Left ventricle myocardium superior (tissue), 1 donor: ENCODE measurements around the gene VOPP1. TPM values are rescaled to one million over a fixed set of nuclear protein-coding genes. Genes with fewer than 3 reads are reported as not detected.

Source experiments
- ATAC-seq: fragments of 200-7000 bp; cut with Tn5 transposase; one replicate; pipeline ENCODE4 v1.9.1; 2020; ENCODE audit warnings: mild to moderate bottlenecking, moderate library complexity
- DNase-seq: peaks from one replicate; pipeline ENCODE4 v3.0.0-alpha.2; 2020
- intact Hi-C: fragments of 100-400 bp; cut with micrococcal nuclease; formaldehyde crosslinking; loops from one replicate; pipeline ENCODE4 v1.11.0; 2022
- total RNA-seq: library from RNA; stranded (reverse); fragmentation: NEBNext Ultra II Directional; extraction: Animal tissue kit (Norgen Biotek cat#: 25700); gene quantifications from one replicate; pipeline ENCODE4 v1.2.1, GENCODE V29; 2021
- donor health status: DM: no; HTN: yes; CAD: no; lungs with severe emphysema.

The VOPP1 gene
- total RNA-seq, 1 donor from 2014 or later, result 23.4 TPM

DNA sequence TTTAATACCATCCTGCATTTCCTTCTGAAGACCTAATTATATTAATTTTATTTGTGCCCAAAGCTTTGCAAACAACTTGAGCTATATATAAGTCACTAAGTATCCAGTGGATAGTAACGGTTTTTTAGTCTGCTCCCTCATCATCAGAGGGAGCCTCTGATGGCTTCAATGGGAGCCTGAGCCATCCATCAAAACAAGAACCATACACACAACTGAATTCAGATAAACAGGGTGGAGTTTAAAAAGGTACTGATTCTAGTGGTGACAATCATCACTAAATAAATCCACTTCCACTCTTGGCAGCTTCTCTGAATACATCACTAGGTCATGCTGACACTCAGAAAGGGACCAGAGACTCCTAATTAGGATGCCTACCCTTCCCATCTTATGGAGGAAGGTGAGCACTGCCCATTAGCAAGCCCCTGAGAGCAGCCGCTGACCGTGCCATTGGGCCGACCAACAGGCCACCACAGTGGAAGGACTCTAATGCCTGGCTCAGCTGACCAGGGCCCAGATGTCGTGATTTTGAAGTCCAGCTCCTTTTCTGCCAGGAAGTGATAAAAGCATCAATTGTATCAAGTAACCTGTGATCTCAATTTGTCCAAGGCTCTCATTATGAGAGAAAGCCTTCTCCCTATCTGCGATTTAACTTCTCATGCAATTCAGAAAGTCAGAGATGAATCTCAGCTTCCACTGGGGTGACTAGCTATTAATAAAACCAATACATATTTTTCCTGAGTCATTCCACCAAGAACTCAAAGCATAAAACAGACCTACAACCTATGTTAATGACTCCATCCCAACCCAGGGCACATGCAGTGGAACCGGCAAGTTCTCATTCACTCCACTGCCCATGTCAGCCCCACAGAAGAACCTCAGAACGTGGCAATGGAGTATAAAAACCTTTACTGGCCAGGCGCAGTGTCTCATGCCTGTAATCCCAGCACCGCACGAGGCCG, 13.1 kb downstream of the VOPP1 start:
- intact Hi-C loops, result no loop called here
- no peak for ATAC-seq
- DNase-seq, result no peak

DNA sequence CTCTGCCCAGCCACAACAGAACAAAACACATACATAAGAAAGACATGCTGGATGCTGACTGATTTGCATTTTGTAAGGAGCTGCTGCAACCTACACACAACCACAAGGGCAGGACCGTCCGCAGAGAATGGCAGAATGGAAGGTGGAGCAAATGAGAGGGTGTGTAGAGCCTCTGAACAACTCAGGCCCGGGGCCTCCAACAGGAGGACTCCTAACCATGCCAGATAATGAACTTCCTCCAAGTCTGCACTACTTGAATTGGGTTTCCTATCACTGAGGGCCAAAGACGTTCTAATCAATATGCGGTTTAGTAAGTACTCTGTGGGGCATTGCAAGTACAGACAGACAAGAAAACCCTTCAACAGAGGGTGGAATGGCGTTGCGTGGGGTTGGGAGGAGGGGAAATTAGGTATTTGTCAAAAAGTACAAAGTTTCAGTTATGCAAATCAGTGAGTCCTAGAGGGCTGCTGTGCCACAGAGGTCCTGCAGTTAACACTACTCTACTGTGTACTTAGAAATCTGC, 14.6 kb downstream of the VOPP1 start:
- DNase-seq (no peak), ATAC-seq (no peak)
- intact Hi-C loops, result no loop called here

DNA sequence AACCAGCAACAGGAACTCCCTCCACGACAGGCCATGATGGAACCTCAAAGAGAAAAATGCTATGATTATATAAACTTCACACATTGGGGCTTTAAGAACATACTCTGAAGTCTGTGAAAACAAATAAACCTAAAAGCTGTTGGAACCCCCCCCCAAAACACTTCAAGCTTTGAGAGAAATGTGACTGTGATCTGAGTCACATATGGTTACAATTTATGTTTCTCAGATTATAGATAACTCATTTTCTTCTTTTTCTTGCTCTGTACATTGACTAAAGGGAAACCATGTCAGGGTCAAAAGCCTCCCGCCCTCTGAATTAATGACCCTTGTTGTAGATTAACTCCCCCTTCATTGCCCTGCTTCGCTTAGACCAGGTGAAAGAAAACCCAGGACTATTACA, 15.8 kb downstream of the VOPP1 start:
- intact Hi-C loops, result no loop called here
- ATAC-seq (no peak), DNase-seq (no peak)

DNA sequence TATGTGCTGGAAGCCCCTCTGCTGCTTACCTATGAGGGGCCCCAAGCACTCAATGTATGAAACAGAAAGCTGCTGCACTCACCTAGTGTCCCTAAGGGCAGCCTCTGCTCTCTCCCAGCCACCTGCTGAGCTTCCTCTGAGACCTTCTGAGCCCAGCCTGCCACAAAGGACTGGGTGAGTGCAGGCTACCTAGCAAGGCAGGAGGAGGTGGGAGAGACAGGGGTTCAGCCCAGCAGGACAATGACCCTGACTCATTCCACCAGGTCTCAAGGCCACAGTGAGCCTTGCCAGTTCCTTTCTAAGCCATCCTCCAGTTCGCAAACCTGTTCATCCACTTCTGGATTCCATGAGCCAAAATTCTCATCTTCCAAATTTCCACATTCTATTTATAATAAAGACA, 16.3 kb downstream of the VOPP1 start:
- no peak for ATAC-seq
- intact Hi-C loops, result no loop called here
- no peak for DNase-seq

DNA sequence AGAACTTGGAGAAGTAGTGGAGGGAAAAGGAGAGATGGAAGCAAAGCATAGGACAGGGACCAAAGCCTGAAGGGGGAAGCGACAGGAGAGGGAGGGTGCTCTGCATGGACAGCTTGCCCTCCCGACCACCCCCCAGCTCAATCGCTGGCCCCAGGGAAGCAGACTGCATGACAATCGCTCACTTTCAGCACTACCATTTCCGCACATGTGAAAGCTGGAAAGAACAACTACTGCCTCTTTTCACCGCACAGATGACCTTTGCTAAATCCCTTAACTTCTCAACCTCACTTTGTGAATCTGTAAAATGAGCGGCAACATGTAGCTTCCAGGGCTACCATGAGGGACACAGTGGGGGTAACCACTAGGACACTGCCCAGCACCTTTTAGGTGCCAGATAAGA, 17.1 kb downstream of the VOPP1 start:
- DNase-seq, result no peak
- intact Hi-C loops, result no loop called here
- no peak for ATAC-seq

GRCh38 chr7:55554038-55554437, 18.3 kb downstream of the VOPP1 start:
- peak; percentile 39 for ATAC-seq
- intact Hi-C loops, result no loop called here
- no peak for DNase-seq

- ATAC-seq, result peak; percentile 59
- intact Hi-C loops, result no loop called here
- DNase-seq, result no peak
Measured at GRCh38 chr7:55553024-55553345, 19.3 kb downstream of the VOPP1 start.

GRCh38 chr7:55552320-55553023, 19.8 kb downstream of the VOPP1 start:
- ATAC-seq (peak; percentile 70), DNase-seq (no peak)
- intact Hi-C loops, result no loop called here

DNA sequence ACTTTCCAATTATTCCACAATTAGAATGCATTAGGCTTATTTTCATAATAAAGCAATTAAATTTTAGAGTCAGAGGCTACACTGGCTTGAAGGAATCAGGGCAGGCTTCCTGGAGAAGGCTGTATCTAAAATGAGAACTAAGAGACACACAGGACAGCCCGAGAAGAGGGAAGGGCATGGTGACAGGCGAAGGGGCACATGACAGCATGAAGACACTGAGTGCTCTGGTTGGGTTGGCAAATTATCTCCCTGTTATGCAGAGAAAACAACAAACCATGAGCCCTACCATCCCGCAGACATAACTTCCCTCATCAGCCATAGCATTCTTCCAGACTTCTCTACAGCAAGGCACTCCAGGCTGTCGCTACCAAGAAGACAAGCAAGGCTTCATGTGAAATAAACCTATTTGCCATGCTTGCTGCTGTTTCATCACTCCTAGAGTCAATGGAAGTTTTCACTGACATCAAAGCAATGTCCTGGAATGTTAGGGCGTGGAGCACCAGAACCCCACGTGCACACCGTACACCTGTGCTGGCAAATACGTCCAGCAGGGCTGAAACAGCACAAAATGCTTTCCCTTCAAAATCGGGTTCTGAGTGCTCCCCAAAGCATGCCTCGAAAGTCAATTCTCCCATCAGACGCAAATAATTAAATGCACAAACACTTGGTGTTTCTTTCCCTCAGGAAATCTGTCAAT, 21.3 kb downstream of the VOPP1 start:
- ATAC-seq (no peak), DNase-seq (no peak)
- intact Hi-C loops, result no loop called here

DNA sequence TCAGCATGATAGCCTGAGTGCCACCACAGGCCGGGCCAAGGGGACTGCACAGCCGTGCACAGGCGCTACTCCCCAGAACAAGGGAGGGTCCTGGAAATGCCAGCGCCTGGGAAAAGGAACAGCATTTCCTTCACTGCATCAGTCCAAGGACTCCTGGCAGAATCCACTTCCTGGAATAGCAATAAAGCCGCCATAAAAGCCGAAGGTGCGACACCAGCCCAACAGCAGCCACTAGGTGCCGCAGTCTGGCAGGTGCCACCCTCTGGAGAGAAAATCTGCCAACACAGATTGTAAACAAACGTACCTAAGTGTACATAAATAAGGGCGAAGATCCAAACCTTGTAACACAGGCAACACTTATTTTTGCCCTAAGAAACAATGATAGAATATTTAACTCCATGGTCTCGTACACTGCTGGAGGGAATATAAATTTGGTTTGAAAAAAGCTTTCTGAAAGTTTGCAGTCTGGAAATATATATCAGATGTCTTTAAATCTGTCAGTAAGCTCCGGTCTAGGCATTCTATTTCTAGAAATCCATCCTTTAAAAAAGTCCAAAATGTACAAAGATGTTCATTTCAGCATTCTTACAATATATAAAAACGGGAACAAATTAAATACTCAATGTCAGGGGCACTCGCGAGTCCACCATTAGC, 22.2 kb downstream of the VOPP1 start:
- ATAC-seq (no peak), DNase-seq (no peak)
- intact Hi-C loops, result no loop called here

- intact Hi-C loops, result no loop called here
- no peak for DNase-seq
- ATAC-seq, result no peak
Measured at GRCh38 chr7:55549457-55549856, 22.8 kb downstream of the VOPP1 start.

DNA sequence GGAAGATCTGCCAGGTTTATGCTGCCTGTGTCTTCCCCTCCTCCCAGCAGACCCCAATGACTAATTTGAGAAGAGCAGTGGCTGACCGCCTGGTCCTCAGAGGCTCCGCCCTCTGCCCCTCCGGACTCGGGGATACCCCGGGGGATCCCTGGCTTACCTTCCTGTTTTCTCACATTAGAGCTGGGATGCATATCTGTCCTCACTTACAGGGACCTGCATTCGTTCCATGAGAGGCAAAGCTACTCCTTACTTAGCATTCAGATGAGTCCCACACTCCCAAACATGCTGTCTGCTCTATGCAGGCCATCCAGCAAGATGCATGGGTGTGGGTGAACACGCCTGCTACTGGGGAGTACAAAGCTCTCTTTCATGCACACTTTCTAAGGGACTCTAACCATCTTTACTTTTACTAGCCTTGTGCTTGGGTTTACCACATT, 24.0 kb downstream of the VOPP1 start:
- ATAC-seq (no peak), DNase-seq (no peak)
- intact Hi-C loops, result no loop called here

DNA sequence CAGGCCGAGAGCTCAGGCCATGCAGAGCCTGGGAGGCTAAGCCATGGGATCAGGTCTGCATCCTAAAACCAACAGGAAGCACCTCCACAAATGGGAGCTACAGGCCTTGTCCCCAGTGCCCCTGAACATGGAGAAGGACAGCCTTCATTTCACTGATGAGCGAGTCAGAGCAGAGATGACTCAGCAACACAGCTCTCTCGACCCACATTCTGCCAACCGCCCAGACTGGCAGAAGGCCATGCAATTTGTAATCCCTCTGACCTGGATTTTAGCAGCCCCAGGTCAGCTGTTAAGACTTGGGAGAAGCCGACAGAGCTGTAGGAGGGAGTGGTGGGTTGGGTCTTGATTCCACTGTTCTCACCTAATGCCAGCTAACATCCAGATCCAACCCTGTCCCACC, 25.5 kb downstream of the VOPP1 start:
- intact Hi-C loops, result no loop called here
- peak; percentile 93 for ATAC-seq
- peak; percentile 76 for DNase-seq

GRCh38 chr7:55545496-55545895, 26.8 kb downstream of the VOPP1 start:
- intact Hi-C loops, result no loop called here
- ATAC-seq, result peak; percentile 87
- peak; percentile 38 for DNase-seq

DNA sequence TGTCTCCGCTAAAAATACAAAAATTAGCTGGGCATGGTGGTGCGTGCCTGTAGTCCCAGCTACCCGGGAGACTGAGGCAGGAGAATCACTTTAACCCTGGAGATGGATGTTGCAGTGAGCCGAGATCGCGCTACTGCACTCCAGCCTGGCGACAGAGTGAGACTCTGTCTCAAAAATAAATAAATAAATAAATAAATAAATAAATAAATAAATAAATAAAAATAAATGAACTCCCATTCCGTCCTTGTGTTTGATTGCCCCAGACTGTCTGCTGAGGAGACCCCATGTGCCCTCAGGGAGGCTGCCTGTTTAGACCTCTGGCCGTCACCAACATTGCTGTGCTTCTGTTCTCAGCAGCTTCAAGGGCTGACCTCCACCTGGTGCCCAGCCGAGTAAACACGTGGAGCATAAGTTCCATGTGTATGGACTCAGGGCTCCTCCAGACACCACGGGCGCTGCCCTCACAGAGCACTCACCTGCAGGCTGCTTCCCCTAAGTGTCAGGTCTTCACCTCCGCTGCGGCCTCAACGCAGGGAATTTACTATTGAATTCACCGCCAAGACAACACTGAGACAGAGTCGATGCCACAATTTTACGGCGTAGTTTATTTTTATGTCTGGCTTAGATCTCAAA, 32.0 kb downstream of the VOPP1 start:
- ATAC-seq, result no peak
- intact Hi-C loops, result no loop called here

GRCh38 chr7:55539380-55539779, 32.9 kb downstream of the VOPP1 start:
- ATAC-seq, result no peak

More for the DNA sequence above, 32.0 kb downstream of the VOPP1 start:
- DNase-seq, result no peak

GRCh38 chr7:55538538-55538937, 33.8 kb downstream of the VOPP1 start:
- intact Hi-C loops, result no loop called here
- ATAC-seq (no peak), DNase-seq (no peak)

More at GRCh38 chr7:55539380-55539779, 32.9 kb downstream of the VOPP1 start:
- DNase-seq, result no peak
- intact Hi-C loops, result no loop called here

DNA sequence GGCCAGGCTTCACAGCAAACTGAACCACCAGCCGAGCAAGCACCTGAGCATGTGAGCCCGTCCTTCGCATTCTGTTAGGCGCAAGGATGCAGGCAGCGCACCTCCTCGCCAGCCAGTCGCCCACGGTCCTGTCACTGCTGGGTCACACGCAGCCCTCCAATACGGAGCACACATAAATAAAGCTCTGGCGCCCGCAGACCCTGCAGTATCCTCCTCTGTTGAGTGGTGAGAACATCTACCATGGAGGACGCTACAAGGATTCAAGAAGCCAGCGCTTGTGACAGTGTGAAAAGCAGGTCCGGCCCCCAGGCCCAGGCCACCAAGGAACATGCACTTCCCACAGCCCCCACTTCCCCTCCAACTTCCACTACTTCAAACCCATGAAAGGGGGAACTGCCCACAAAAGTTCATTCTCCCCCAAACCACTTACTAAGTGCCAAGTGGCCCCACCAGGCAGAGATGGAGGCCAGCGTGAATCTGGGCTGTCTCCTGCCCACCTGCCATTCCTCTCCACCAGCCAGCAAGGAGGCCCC, 34.8 kb downstream of the VOPP1 start:
- DNase-seq (no peak), ATAC-seq (no peak)
- intact Hi-C loops, result no loop called here
